Hippocampal formation (tissue), 2 donors: ENCODE results near the gene PHLDB1.
"Not testable (repeated sequence)": the region's sequence is repeated elsewhere in the genome, so short reads cannot be mapped to it uniquely, and the experiment has no call there.

Experiments
- DNase-seq, 2 donors: peaks; one replicate each; lab custom pipeline; 2025; lab: John Stamatoyannopoulos, UW

PHLDB1 gene

GRCh38 chr11:118606157-118606843 is 1.1 kb upstream of the PHLDB1 start:
- no peak for DNase-seq

GRCh38 chr11:118606844-118607228 is 579 bp upstream of the PHLDB1 start:
- no peak for DNase-seq

- DNase-seq, result peak in 1 of 2 donors; percentile 55
Observed at GRCh38 chr11:118608360-118609227, 1.2 kb downstream of the PHLDB1 start.

GRCh38 chr11:118609380-118610224 is 2.2 kb downstream of the PHLDB1 start:
- DNase-seq, result peak; percentile 75 to 77

GRCh38 chr11:118610225-118610772 is 2.9 kb downstream of the PHLDB1 start:
- DNase-seq, result no peak

GRCh38 chr11:118610773-118611432 is 3.5 kb downstream of the PHLDB1 start:
- DNase-seq, result peak; percentile 28 to 38

GRCh38 chr11:118611433-118611795 is 4.0 kb downstream of the PHLDB1 start:
- DNase-seq, result not testable (repeated sequence)

GRCh38 chr11:118612378-118612777 is 5.0 kb downstream of the PHLDB1 start:
- DNase-seq, result no peak

- no peak for DNase-seq
Observed at GRCh38 chr11:118614511-118614910, 7.1 kb downstream of the PHLDB1 start.

- no peak for DNase-seq
Observed at GRCh38 chr11:118615282-118615975, 8.0 kb downstream of the PHLDB1 start.

- no peak for DNase-seq
Observed at GRCh38 chr11:118615976-118616371, 8.6 kb downstream of the PHLDB1 start.

- peak; percentile 61 to 82 for DNase-seq
Observed at GRCh38 chr11:118618115-118618990, 10.9 kb downstream of the PHLDB1 start.

- no peak for DNase-seq
Observed at GRCh38 chr11:118618991-118619375, 11.6 kb downstream of the PHLDB1 start.

- peak; percentile 15 to 60 for DNase-seq
Observed at GRCh38 chr11:118619444-118620197, 12.2 kb downstream of the PHLDB1 start.

GRCh38 chr11:118620529-118621070 is 13.2 kb downstream of the PHLDB1 start:
- DNase-seq, result no peak

GRCh38 chr11:118621071-118621783 is 13.8 kb downstream of the PHLDB1 start:
- DNase-seq, result peak; percentile 87 to 89

GRCh38 chr11:118621784-118622375 is 14.5 kb downstream of the PHLDB1 start:
- DNase-seq, result no peak
